Tibial nerve (tissue), 4 donors: ENCODE data around the gene AGFG2.

Experiments used
- CTCF ChIP-seq, 5 experiments: fragments of 200-600 bp in 3 of 5; fragments of 450-650 bp in 2 of 5; sonication (generic) in 3 of 5; IDR thresholded peaks; one replicate each; pipeline ENCODE4 v1.5.1; 2016 to 2019; ENCODE audit warnings: antibody characterized with exemption in 5 of 5, mild to moderate bottlenecking in 3 of 5, moderate library complexity in 2 of 5
- EP300 ChIP-seq, 2 donors: sonication (generic); formaldehyde crosslinking; IDR thresholded peaks; one replicate each; pipeline ENCODE4 v1.6.1; 2017; ENCODE audit warnings: antibody characterized with exemption in 2 of 2, mild to moderate bottlenecking in 1 of 2
- POLR2A ChIP-seq, 2 donors: fragments of 450-650 bp; IDR thresholded peaks; one replicate each; pipeline ENCODE4 v1.6.1; 2017; ENCODE audit warnings: antibody characterized with exemption in 2 of 2, mild to moderate bottlenecking in 2 of 2, moderate library complexity in 2 of 2

DNA sequence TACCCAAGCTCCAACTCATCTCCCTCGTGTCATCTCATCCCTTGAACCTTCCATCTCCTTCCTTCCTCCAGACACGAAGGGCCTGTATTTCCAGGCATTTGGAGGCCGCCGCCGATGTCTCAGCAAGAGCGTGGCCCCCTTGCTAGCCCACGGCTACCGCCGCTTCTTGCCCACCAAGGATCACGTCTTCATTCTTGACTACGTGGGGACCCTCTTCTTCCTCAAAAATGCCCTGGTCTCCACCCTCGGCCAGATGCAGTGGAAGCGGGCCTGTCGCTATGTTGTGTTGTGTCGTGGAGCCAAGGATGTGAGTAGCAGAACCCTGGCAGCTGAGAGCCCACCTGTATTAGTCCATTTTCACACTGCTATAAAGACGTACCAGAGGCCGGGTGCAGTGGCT lies 52.6 kb downstream of the AGFG2 start:
- TF ChIP-seq CTCF (IDR thresholded peaks at IDR 0.05) (no peak), EP300 (IDR thresholded peaks at IDR 0.05) (no peak), POLR2A (IDR thresholded peaks at IDR 0.05) (no peak)
